ENCODE measurements around the gene MAGT1. TPM values are rescaled to one million over a fixed set of nuclear protein-coding genes. Genes with fewer than 3 reads are reported as not detected.

Gene MAGT1
- total and polyA plus RNA-seq, 4 donors, result 29.0 to 121 (median 58.0) TPM

- TF ChIP-seq CTCF (IDR thresholded peaks at IDR 0.05; ENCODE audit: low read depth, low read length, missing input control), result no peak
- TF ChIP-seq HNF4G (IDR thresholded peaks at IDR 0.05), result no peak
- TF ChIP-seq ATF3 (IDR thresholded peaks at IDR 0.05), result no peak
- no peak for TF ChIP-seq HNF4A (conservative IDR thresholded peaks at IDR 0.05)
- TF ChIP-seq RXRA (IDR thresholded peaks at IDR 0.05), result no peak
- no peak for TF ChIP-seq FOXA2 (IDR thresholded peaks at IDR 0.05)
- TF ChIP-seq EGR1 (IDR thresholded peaks at IDR 0.05; ENCODE audit: low read depth in 2 of 2), result no peak
These were observed 93.0 kb downstream of the MAGT1 start (continued) for GRCh38 chrX:77802201-77802600.

- Histone ChIP-seq H3K36me3 (ENCODE audit: control insufficient read depth in 4 of 4, insufficient read depth in 3 of 4, low read depth in 1 of 4, low read length in 3 of 4) (no peaks in the 10 kb centered on the region), H3K4me1 (ENCODE audit: control insufficient read depth in 4 of 4, insufficient read depth in 4 of 4, low read length in 3 of 4) (no peaks in the 10 kb centered on the region), H3K27ac (ENCODE audit: low read depth in 1 of 2, low read length in 2 of 2) (no peak overlapping the region), H3K9me3 (ENCODE audit: control insufficient read depth in 4 of 4, low read length in 3 of 4) (no peaks in the 10 kb centered on the region), H3K27me3 (ENCODE audit: control insufficient read depth in 4 of 4, insufficient read depth in 4 of 4, low read length in 3 of 4) (no peaks in the 10 kb centered on the region), H3K4me3 (ENCODE audit: low read depth in 1 of 3, low read length in 3 of 3) (no peak overlapping the region), H3K9ac (ENCODE audit: low read depth in 1 of 2, low read length in 2 of 2) (no peak overlapping the region)
- DNase-seq (ENCODE audit: low spot score), result no peak
- WGBS, result 90% methylated on average over 1 of the region's 1 CpG
- TF ChIP-seq JUND (IDR thresholded peaks at IDR 0.05), result no peak
- no peak for TF ChIP-seq RAD21 (IDR thresholded peaks at IDR 0.05)
- TF ChIP-seq HNF4G (IDR thresholded peaks at IDR 0.05), result no peak
- no peak for TF ChIP-seq FOXA1 (IDR thresholded peaks at IDR 0.05)
- TF ChIP-seq YY1 (IDR thresholded peaks at IDR 0.05), result no peak
- no peak for TF ChIP-seq ATF3 (IDR thresholded peaks at IDR 0.05)
- TF ChIP-seq HNF4A (conservative IDR thresholded peaks at IDR 0.05), result no peak
- no peak for TF ChIP-seq REST (IDR thresholded peaks at IDR 0.05)
- no peak for TF ChIP-seq TAF1 (conservative IDR thresholded peaks at IDR 0.05)
- TF ChIP-seq ZBTB33 (IDR thresholded peaks at IDR 0.05), result no peak
- TF ChIP-seq GABPA (IDR thresholded peaks at IDR 0.05 in 1 of 2, conservative IDR thresholded peaks at IDR 0.05 in 1 of 2), result no peak
- no peak for TF ChIP-seq RXRA (IDR thresholded peaks at IDR 0.05)
- TF ChIP-seq FOXA2 (IDR thresholded peaks at IDR 0.05), result no peak
- no peak for TF ChIP-seq CTCF (IDR thresholded peaks at IDR 0.05; ENCODE audit: low read depth, low read length, missing input control)
- no peak for TF ChIP-seq MAX (IDR thresholded peaks at IDR 0.05)
These were observed 100.1 kb downstream of the MAGT1 start for GRCh38 chrX:77795124-77795523.
